ENCODE data around the gene CES3. TPM values are rescaled to one million over a fixed set of nuclear protein-coding genes. Genes with fewer than 3 reads are reported as not detected.

The CES3 gene
- total RNA-seq, 1 donor from 2014 or later = 1.5 TPM

GRCh38 chr16:66920299-66920590 lies 40.8 kb upstream of the CES3 start:
- Mint-ChIP-seq H3K36me3 (ENCODE audit: low read depth, unreplicated experiment) (peaks cover 7% of the 10 kb centered on the region), H3K4me3 (ENCODE audit: unreplicated experiment) (no peak overlapping the region), H3K9me3 (ENCODE audit: unreplicated experiment) (peaks cover 2% of the 10 kb centered on the region), H3K27me3 (ENCODE audit: low read depth, unreplicated experiment) (peaks cover 72% of the 10 kb centered on the region), H3K27ac (ENCODE audit: unreplicated experiment) (no peak overlapping the region), H3K4me1 (ENCODE audit: low read depth, unreplicated experiment) (peaks cover 3% of the 10 kb centered on the region)
- Histone ChIP-seq H3K9me3 (ENCODE audit: insufficient read depth, low read depth, low read length) (no peaks in the 10 kb centered on the region), H3K27me3 (ENCODE audit: insufficient read depth, low read length) (peaks cover 34% of the 10 kb centered on the region), H3K36me3 (ENCODE audit: insufficient read depth, low read length) (no peaks in the 10 kb centered on the region), H3K4me3 (ENCODE audit: insufficient read depth, low read depth, low read length) (no peak overlapping the region), H3K79me2 (ENCODE audit: insufficient read depth, low read length) (no peaks in the 10 kb centered on the region), H3K4me1 (ENCODE audit: insufficient read depth, low read length) (peaks cover 12% of the 10 kb centered on the region), H3K4me2 (ENCODE audit: low read length) (no peak overlapping the region), H3K27ac (ENCODE audit: low read depth, low read length) (no peak overlapping the region), H3K9ac (ENCODE audit: low read length) (no peak overlapping the region), H2AFZ (ENCODE audit: low read depth, low read length) (no peak overlapping the region), H4K20me1 (ENCODE audit: insufficient read depth, low read length) (peaks cover 15% of the 10 kb centered on the region)
- FAIRE-seq = no peak
- TF ChIP-seq EZH2 (IDR thresholded peaks at IDR 0.05; ENCODE audit: insufficient read depth, low read length) (no peak), CTCF (IDR thresholded peaks at IDR 0.05; ENCODE audit: insufficient read depth, low read depth, low read length) (no peak)
- DNase-seq (ENCODE audit: low read depth) = no peak

GRCh38 chr16:66920924-66921680 lies 40.0 kb upstream of the CES3 start:
- peaks cover 69% of the 10 kb centered on the region for H3K27me3 Mint-ChIP-seq (ENCODE audit: low read depth, unreplicated experiment)
- H3K9me3 ChIP-seq (ENCODE audit: insufficient read depth, low read depth, low read length) = no peaks in the 10 kb centered on the region
- no peaks in the 10 kb centered on the region for H3K79me2 ChIP-seq (ENCODE audit: insufficient read depth, low read length)
- H3K27me3 ChIP-seq (ENCODE audit: insufficient read depth, low read length) = peaks cover 34% of the 10 kb centered on the region
- H3K27ac ChIP-seq (ENCODE audit: low read depth, low read length) = no peak overlapping the region
- no peak overlapping the region for H3K4me2 ChIP-seq (ENCODE audit: low read length)
- DNase-seq (ENCODE audit: low read depth) (no peak), FAIRE-seq (no peak)
- no peak overlapping the region for H2AFZ ChIP-seq (ENCODE audit: low read depth, low read length)
- H4K20me1 ChIP-seq (ENCODE audit: insufficient read depth, low read length) = peaks cover 15% of the 10 kb centered on the region
- H3K4me3 ChIP-seq (ENCODE audit: insufficient read depth, low read depth, low read length) = no peak overlapping the region
- no peak overlapping the region for H3K27ac Mint-ChIP-seq (ENCODE audit: unreplicated experiment)
- peak overlapping the region; percentile 66 for H3K4me3 Mint-ChIP-seq (ENCODE audit: unreplicated experiment)
- TF ChIP-seq CTCF (IDR thresholded peaks at IDR 0.05; ENCODE audit: insufficient read depth, low read depth, low read length) (no peak), EZH2 (IDR thresholded peaks at IDR 0.05; ENCODE audit: insufficient read depth, low read length) (no peak)
- peaks cover 12% of the 10 kb centered on the region for H3K4me1 ChIP-seq (ENCODE audit: insufficient read depth, low read length)
- no peaks in the 10 kb centered on the region for H3K36me3 ChIP-seq (ENCODE audit: insufficient read depth, low read length)
- peaks cover 7% of the 10 kb centered on the region for H3K36me3 Mint-ChIP-seq (ENCODE audit: low read depth, unreplicated experiment)
- H3K9me3 Mint-ChIP-seq (ENCODE audit: unreplicated experiment) = peaks cover 2% of the 10 kb centered on the region
- no peak overlapping the region for H3K9ac ChIP-seq (ENCODE audit: low read length)
- H3K4me1 Mint-ChIP-seq (ENCODE audit: low read depth, unreplicated experiment) = peaks cover 3% of the 10 kb centered on the region

- Histone ChIP-seq H4K20me1 (ENCODE audit: insufficient read depth, low read length) (peaks cover 19% of the 10 kb centered on the region), H3K79me2 (ENCODE audit: insufficient read depth, low read length) (no peaks in the 10 kb centered on the region), H3K36me3 (ENCODE audit: insufficient read depth, low read length) (no peaks in the 10 kb centered on the region), H2AFZ (ENCODE audit: low read depth, low read length) (no peak overlapping the region), H3K4me3 (ENCODE audit: insufficient read depth, low read depth, low read length) (no peak overlapping the region), H3K4me2 (ENCODE audit: low read length) (no peak overlapping the region), H3K9ac (ENCODE audit: low read length) (no peak overlapping the region), H3K4me1 (ENCODE audit: insufficient read depth, low read length) (peaks cover 20% of the 10 kb centered on the region), H3K9me3 (ENCODE audit: insufficient read depth, low read depth, low read length) (no peaks in the 10 kb centered on the region), H3K27me3 (ENCODE audit: insufficient read depth, low read length) (peaks cover 27% of the 10 kb centered on the region), H3K27ac (ENCODE audit: low read depth, low read length) (no peak overlapping the region)
- DNase-seq (ENCODE audit: low read depth) (no peak), FAIRE-seq (no peak)
- H3K27ac Mint-ChIP-seq (ENCODE audit: unreplicated experiment) = no peak overlapping the region
- H3K4me3 Mint-ChIP-seq (ENCODE audit: unreplicated experiment) = no peak overlapping the region
- H3K36me3 Mint-ChIP-seq (ENCODE audit: low read depth, unreplicated experiment) = peaks cover 7% of the 10 kb centered on the region
- peaks cover 2% of the 10 kb centered on the region for H3K9me3 Mint-ChIP-seq (ENCODE audit: unreplicated experiment)
- TF ChIP-seq EZH2 (IDR thresholded peaks at IDR 0.05; ENCODE audit: insufficient read depth, low read length) (no peak), CTCF (IDR thresholded peaks at IDR 0.05; ENCODE audit: insufficient read depth, low read depth, low read length) (no peak)
- peaks cover 62% of the 10 kb centered on the region for H3K27me3 Mint-ChIP-seq (ENCODE audit: low read depth, unreplicated experiment)
- peaks cover 7% of the 10 kb centered on the region for H3K4me1 Mint-ChIP-seq (ENCODE audit: low read depth, unreplicated experiment)
Observed at GRCh38 chr16:66921729-66922450, 39.2 kb upstream of the CES3 start.
